Ishikawa (cell line): Measurements from ENCODE around the gene KLHL28.

Experiments
- CEBPB ChIP-seq: IDR thresholded peaks from 2 replicates; pipeline ENCODE4 v1.6.1; 2012
- CREB1 ChIP-seq: IDR thresholded peaks from 2 replicates; pipeline ENCODE4 v1.6.1; 2012; ENCODE audit warnings: low read depth
- EGR1 ChIP-seq: IDR thresholded peaks from 2 replicates; pipeline ENCODE4 v1.6.1; 2012
- EP300 ChIP-seq: IDR thresholded peaks from 2 replicates; pipeline ENCODE4 v1.6.1; 2012; ENCODE audit warnings: borderline replicate concordance
- FOXM1 ChIP-seq: IDR thresholded peaks from 2 replicates; pipeline ENCODE4 v1.6.1; 2012; ENCODE audit warnings: low read depth, borderline replicate concordance
- NFIC ChIP-seq: IDR thresholded peaks from 2 replicates; pipeline ENCODE4 v1.6.1; 2012
- RAD21 ChIP-seq: IDR thresholded peaks from 2 replicates; pipeline ENCODE4 v1.6.1; 2012; ENCODE audit warnings: low read depth
- TAF1 ChIP-seq: IDR thresholded peaks from 2 replicates; pipeline ENCODE4 v1.6.1; 2012; ENCODE audit warnings: low read depth, mild to moderate bottlenecking
- TCF12 ChIP-seq: IDR thresholded peaks from 2 replicates; pipeline ENCODE4 v1.6.1; 2012; ENCODE audit warnings: low read depth
- TEAD4 ChIP-seq: IDR thresholded peaks from 2 replicates; pipeline ENCODE4 v1.6.1; 2012
- YY1 ChIP-seq: IDR thresholded peaks from 2 replicates; pipeline ENCODE4 v1.6.1; 2012; ENCODE audit warnings: low read depth
- ZBTB7A ChIP-seq: IDR thresholded peaks from 2 replicates; pipeline ENCODE4 v1.6.1; 2012; ENCODE audit warnings: low read depth
- TF ChIP-seq, protein P1 (sequence below): IDR thresholded peaks from 2 replicates; pipeline ENCODE4 v1.6.1; 2012; ENCODE audit warnings: low read depth, mild to moderate bottlenecking
- TF ChIP-seq, protein P2 (sequence below): IDR thresholded peaks from 2 replicates; pipeline ENCODE4 v1.6.1; 2012
- TF ChIP-seq, protein P3 (sequence below): IDR thresholded peaks from 2 replicates; pipeline ENCODE4 v1.6.1; 2012

Gene KLHL28

DNA sequence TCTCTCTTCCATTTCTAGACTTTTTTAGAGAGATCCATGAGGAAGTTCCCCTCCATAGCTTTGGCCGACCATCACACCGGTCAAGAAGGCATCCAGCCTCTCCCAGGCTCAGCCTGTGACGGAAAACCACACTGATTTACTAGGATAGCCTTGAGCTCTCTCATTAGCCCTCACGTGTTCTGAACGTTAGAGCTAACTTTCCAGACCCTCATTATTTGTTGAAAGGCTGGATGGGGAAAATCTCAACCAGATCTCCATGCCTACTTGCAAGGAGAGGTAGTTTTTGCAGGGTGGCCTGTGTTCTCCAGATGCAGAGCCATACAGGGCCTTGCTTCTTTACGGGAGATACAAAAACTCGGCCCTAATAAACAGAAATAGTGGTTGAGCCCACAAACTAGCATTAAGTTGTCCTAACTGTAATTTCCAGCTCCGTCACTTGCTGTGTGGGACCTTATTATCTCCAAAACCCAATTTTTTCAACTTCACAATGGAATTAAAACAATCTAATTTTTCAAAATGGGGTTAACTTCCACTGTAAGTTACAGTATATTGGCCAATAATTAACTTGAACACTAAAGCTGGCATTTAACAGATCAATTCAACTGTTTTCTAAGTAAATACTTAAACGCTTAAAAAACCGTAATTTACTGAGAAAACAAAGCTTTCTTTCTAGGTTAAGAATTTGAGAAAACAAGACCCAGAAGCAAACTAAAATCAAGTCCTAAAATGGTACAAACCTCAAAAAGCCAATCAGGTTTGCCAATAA lies 65.3 kb downstream of the KLHL28 start:
- TF ChIP-seq FOXM1: no peak
- TF ChIP-seq TEAD4: no peak
- no peak for TF ChIP-seq RAD21
- TF ChIP-seq YY1: no peak
- TF ChIP-seq CREB1: no peak
- TF ChIP-seq, protein P1, sequence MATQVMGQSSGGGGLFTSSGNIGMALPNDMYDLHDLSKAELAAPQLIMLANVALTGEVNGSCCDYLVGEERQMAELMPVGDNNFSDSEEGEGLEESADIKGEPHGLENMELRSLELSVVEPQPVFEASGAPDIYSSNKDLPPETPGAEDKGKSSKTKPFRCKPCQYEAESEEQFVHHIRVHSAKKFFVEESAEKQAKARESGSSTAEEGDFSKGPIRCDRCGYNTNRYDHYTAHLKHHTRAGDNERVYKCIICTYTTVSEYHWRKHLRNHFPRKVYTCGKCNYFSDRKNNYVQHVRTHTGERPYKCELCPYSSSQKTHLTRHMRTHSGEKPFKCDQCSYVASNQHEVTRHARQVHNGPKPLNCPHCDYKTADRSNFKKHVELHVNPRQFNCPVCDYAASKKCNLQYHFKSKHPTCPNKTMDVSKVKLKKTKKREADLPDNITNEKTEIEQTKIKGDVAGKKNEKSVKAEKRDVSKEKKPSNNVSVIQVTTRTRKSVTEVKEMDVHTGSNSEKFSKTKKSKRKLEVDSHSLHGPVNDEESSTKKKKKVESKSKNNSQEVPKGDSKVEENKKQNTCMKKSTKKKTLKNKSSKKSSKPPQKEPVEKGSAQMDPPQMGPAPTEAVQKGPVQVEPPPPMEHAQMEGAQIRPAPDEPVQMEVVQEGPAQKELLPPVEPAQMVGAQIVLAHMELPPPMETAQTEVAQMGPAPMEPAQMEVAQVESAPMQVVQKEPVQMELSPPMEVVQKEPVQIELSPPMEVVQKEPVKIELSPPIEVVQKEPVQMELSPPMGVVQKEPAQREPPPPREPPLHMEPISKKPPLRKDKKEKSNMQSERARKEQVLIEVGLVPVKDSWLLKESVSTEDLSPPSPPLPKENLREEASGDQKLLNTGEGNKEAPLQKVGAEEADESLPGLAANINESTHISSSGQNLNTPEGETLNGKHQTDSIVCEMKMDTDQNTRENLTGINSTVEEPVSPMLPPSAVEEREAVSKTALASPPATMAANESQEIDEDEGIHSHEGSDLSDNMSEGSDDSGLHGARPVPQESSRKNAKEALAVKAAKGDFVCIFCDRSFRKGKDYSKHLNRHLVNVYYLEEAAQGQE: no peak
- no peak for TF ChIP-seq NFIC
- TF ChIP-seq TCF12: no peak

DNA sequence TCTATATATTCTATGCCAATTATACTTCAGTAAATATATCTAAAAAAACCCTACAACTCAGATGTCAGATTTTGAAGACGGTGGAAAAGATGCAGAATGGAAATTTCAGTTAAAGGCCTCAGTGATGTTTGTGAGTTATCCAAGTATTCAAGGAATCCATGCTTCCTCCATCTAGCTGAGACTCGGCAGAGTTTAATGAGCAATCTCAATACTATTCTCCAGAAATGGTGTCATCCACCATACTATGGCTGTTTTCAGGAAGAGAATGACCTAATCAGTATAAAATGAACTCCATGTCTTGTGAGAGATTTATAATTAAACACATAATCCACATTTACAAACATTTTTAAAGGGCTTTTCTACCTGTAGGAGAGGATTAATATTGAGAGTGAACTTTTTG lies 66.0 kb downstream of the KLHL28 start:
- TF ChIP-seq, protein P1: no peak
- no peak for TF ChIP-seq ZBTB7A
- no peak for TF ChIP-seq TEAD4
- no peak for TF ChIP-seq NFIC
- TF ChIP-seq EGR1: no peak
- no peak for TF ChIP-seq FOXM1
- no peak for TF ChIP-seq CEBPB
- no peak for TF ChIP-seq YY1
- no peak for TF ChIP-seq RAD21
- TF ChIP-seq TCF12: no peak
- no peak for TF ChIP-seq EP300
- TF ChIP-seq, protein P2, sequence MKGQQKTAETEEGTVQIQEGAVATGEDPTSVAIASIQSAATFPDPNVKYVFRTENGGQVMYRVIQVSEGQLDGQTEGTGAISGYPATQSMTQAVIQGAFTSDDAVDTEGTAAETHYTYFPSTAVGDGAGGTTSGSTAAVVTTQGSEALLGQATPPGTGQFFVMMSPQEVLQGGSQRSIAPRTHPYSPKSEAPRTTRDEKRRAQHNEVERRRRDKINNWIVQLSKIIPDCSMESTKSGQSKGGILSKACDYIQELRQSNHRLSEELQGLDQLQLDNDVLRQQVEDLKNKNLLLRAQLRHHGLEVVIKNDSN: no peak
- no peak for TF ChIP-seq TAF1
- TF ChIP-seq CREB1: no peak
- TF ChIP-seq, protein P3, sequence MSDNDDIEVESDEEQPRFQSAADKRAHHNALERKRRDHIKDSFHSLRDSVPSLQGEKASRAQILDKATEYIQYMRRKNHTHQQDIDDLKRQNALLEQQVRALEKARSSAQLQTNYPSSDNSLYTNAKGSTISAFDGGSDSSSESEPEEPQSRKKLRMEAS: no peak

DNA sequence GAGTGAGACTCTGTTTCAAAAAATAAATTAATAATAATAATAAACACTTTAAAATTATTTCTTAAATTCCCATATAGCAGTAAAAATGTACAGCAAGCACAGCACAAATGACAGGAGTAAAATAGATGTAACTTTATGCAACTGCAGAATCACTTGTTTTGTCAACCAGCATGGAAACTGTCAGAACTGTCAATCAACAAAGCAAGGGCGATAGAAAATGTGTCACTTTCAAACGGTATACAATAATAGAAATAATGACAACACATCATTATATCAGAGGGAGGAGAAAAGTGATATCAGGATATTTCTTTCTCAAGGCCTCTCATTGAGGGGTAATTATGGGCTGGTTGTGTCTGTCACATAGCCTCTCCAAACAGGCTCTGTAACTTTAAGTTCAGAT lies 68.2 kb downstream of the KLHL28 start:
- no peak for TF ChIP-seq TCF12
- TF ChIP-seq, protein P2: no peak
- TF ChIP-seq NFIC: no peak
- TF ChIP-seq, protein P3: no peak
- TF ChIP-seq EP300: no peak
- no peak for TF ChIP-seq TEAD4
- no peak for TF ChIP-seq CREB1
- TF ChIP-seq FOXM1: no peak
- no peak for TF ChIP-seq ZBTB7A
- no peak for TF ChIP-seq YY1
- no peak for TF ChIP-seq CEBPB
- TF ChIP-seq, protein P1: no peak
- TF ChIP-seq TAF1: no peak
- no peak for TF ChIP-seq EGR1
- TF ChIP-seq RAD21: no peak
